22Rv1 (cell line): ENCODE results near the gene SHC2.

Experiments used
- H3K27ac ChIP-seq: fragments of 450-650 bp; 2 replicates; pipeline ENCODE4 v1.5.1; 2017
- ZFX ChIP-seq: fragments of 450-650 bp; IDR thresholded peaks from 2 replicates; pipeline ENCODE4 v1.6.1; 2017; ENCODE audit warnings: antibody characterized with exemption, borderline replicate concordance
- TF ChIP-seq, protein P1 (sequence below): fragments of 450-650 bp; IDR thresholded peaks from 2 replicates; pipeline ENCODE4 v1.5.1; 2017; ENCODE audit warnings: mild to moderate bottlenecking

SHC2 gene

DNA sequence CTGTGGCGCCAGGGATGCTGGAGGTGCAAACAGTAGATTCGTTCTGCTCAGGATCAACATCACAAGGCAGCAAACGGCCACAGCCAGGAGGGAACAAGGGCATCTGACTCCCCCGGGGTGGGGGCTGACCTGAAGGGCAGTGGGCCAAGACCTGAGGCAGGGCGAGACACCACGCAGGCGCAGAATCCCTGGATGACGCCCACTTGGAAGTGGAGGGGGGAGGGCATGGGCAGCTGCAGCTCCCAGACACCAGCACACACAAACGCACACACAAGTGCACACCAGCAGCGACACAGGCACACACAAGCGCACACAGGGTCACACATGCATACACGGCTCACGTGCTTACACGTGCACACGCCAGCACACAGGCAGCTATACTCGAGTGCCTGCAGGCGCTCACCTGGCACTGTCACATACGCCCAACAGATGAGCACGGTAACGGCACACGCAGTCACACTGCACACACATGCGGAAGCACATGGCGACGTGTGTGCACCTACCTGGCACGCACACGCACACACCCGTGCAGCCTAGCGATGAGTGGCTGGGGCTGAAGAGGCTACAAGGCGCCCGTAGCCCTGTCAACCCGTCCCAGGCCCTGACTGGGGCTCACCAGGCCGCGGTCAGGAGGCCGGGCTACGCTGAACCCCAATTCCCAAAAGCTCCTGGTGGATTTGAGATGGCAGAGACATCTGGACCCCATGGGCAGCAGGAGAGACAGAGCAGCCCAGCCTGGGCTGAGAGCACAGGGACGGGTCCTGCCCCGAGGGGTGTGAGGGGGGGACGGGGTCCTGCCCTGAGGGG is 57.4 kb downstream of the SHC2 start:
- H3K27ac ChIP-seq = peak overlapping the region; percentile 52
- TF ChIP-seq ZFX = no peak
- TF ChIP-seq, protein P1, sequence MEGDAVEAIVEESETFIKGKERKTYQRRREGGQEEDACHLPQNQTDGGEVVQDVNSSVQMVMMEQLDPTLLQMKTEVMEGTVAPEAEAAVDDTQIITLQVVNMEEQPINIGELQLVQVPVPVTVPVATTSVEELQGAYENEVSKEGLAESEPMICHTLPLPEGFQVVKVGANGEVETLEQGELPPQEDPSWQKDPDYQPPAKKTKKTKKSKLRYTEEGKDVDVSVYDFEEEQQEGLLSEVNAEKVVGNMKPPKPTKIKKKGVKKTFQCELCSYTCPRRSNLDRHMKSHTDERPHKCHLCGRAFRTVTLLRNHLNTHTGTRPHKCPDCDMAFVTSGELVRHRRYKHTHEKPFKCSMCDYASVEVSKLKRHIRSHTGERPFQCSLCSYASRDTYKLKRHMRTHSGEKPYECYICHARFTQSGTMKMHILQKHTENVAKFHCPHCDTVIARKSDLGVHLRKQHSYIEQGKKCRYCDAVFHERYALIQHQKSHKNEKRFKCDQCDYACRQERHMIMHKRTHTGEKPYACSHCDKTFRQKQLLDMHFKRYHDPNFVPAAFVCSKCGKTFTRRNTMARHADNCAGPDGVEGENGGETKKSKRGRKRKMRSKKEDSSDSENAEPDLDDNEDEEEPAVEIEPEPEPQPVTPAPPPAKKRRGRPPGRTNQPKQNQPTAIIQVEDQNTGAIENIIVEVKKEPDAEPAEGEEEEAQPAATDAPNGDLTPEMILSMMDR = no peak

DNA sequence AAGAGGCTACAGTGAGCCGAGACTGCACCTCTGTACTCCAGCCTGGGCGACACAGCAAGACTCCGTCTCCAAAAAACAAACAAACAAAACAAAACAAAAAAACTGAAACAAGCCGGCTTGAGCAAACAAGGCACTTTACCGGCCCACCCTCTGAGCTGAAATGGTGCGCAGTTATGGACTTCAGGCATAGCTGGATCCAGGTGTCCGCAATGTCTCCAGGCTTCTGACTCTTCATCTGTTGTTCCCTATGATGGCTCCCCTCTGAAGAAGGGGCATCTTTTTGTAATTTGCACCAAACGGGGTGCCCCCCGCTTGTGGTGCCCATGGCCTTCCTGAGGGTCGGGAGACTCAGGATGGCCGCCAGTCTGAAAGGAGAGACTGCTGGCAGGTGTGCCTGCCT is 58.0 kb downstream of the SHC2 start:
- TF ChIP-seq, protein P1 = no peak
- TF ChIP-seq ZFX = no peak

DNA sequence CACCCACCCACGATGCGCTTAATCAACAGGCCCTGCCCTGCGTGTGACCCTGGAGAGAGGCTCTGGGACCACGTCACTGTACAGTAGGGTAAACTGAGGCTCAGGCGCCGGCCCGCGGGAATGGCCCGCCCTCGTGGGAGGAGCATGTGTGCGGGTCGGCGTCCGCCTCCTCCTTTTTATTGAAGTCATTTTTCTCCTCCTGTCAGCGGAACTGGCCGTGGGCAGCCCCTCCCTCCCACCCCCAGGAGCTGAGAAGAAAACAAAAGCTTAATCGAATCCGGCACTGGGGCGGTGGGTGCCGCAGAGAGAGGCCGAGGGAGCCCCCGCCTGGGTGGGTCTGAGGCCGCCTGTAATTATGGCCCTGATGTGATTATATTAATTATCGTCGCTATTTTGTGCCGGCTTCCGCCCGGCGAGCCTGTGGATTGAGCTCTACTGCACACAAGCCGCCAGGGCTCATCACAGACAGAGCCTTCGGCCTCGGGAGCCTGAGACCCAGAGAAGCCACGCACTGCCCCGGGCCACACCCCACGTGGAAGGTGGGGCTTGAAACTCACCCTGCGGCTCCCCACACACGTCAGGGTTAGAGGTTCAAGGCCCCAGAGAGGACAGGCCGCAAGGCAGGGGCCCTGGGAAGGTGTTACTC is 58.8 kb downstream of the SHC2 start:
- TF ChIP-seq ZFX = no peak
- TF ChIP-seq, protein P1 = no peak
- H3K27ac ChIP-seq = peak overlapping the region; percentile 52

More for the DNA sequence above, 58.0 kb downstream of the SHC2 start:
- H3K27ac ChIP-seq = peak overlapping the region; percentile 52

DNA sequence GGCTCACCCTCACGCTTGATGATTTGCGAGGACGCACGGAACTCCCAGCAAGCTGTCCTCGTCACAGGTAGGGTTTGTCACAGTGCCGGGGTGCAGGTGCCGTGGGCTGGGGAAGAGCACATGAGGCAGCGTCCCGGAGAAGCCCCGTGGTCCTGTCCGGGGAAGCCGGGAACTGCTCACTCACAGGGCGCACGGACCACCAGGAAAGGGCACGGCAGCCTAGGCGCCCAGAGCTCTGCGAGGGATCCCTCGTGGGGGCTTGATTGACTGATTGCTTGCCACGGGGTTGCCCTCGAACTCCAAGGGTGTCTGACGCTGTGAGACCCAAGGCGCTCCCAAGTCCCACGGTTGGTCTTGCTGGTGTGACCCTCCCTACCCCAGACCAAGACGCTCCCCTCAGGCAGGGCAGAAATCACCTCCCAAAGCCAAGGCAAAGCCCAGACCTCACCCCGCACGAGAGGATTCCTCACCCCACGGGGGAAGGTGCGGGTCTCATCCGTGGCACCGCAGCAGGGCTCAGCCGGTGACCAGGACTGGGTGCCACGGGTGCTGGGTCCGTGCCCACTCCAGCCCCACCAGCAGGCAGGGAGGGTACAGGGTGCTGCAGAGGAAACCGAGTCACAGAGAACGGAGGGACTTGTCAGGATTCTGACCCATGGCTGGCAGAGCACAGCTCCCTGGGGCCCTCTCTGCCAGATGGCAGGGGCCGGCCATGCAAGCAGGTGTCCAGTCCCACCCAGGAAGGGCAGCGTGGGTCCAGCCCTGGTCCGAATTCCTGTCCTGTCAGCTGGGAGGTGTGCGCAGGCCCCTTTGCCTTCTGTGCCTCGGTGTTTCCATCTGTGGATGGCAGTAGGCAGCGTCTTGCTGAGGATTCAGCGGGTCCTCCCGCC is 59.6 kb downstream of the SHC2 start:
- no peak overlapping the region for H3K27ac ChIP-seq
- TF ChIP-seq, protein P1 = no peak
- no peak for TF ChIP-seq ZFX

DNA sequence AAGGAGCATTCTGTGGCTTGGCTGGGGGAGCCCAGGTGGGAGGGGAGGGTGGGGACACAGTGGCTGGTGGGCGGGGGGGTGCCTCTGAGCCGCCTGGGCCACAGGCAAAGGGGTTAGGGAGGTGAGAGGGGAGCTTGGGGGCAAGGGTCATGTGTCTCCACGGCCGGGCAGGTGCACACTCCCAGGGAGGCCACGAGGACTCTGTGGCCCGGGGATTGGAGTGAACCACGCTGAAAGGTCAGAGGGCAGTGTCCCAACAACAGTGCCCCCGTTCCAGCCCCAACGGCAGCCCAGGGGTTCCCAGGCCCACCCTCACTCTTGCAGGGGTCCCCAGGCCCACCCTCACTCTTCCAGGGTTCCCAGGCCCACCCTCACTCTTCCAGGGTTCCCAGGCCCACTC is 61.5 kb downstream of the SHC2 start:
- TF ChIP-seq ZFX = no peak
- TF ChIP-seq, protein P1 = no peak
- H3K27ac ChIP-seq = no peak overlapping the region

DNA sequence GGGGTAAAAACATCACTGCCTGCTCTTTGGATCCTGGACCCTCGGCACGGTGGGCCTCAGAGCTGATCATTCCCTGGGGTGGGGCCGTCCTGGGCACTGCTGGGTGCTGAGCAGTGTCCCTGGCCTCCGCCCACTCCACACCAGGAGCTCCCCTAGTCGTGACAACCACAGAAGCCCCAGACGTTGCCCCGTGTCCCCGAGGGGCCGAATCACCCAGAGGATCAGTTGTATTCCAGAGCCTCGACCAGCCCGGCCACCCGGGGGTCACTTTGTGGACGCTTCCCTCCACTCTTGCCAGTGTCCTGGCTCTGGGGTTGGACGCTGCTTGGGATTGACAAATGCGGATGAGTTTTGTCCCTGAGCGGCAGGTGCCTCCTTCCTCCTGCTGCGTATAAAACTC is 62.1 kb downstream of the SHC2 start:
- H3K27ac ChIP-seq = no peak overlapping the region
- TF ChIP-seq, protein P1 = no peak
- TF ChIP-seq ZFX = no peak
